ENCODE measurements around the gene RHOA. TPM values are rescaled to one million over a fixed set of nuclear protein-coding genes. Genes with fewer than 3 reads are reported as not detected.

The RHOA gene
- total RNA-seq (2016; rRNA removed; fragmentation: Illumina TruSeq; extraction: Trizol): 177 and 258 TPM in 2 replicates
- total RNA-seq (2016; cell fraction: cytosol; rRNA removed; fragmentation: Illumina TruSeq; extraction: Trizol; ENCODE audit: low read depth): 50.5 and 58.1 TPM in 2 replicates
- total RNA-seq (2016; cell fraction: insoluble cytoplasmic fraction; rRNA removed; fragmentation: Illumina TruSeq; extraction: Trizol): 183 and 252 TPM in 2 replicates
- total RNA-seq (2016; cell fraction: membrane; rRNA removed; fragmentation: Illumina TruSeq; extraction: Trizol): 129 and 135 TPM in 2 replicates
- 83.6 and 89.9 TPM in 2 replicates for total RNA-seq (2016; cell fraction: nucleus; rRNA removed; fragmentation: Illumina TruSeq; extraction: Trizol)
- polyA plus RNA-seq (2011; rRNA removed): 117 and 131 TPM in 2 replicates
- polyA plus RNA-seq (2011; cell fraction: cytosol; rRNA removed): 162 and 178 TPM in 2 replicates
- 76.7 and 78.5 TPM in 2 replicates for polyA plus RNA-seq (2011; cell fraction: nucleus; rRNA removed)
- 241 and 267 TPM in 2 replicates for polyA plus RNA-seq (2012)
- polyA plus RNA-seq (2016; cell fraction: cytosol; fragmentation: Illumina TruSeq; extraction: Trizol; ENCODE audit: low read depth): 79.3 and 88.5 TPM in 2 replicates
- polyA plus RNA-seq (2016; cell fraction: insoluble cytoplasmic fraction; fragmentation: Illumina TruSeq; extraction: Trizol; ENCODE audit: low read depth): 399 and 414 TPM in 2 replicates
- polyA plus RNA-seq (2016; cell fraction: membrane; fragmentation: Illumina TruSeq; extraction: Trizol; ENCODE audit: low read depth): 155 and 170 TPM in 2 replicates
- 173 and 175 TPM in 2 replicates for polyA plus RNA-seq (2016; cell fraction: nucleus; fragmentation: Illumina TruSeq; extraction: Trizol; ENCODE audit: insufficient read depth, low read depth)
- polyA minus RNA-seq (2011; rRNA and poly(A)+ RNA removed; ENCODE audit: low replicate concordance): 235 and 368 TPM in 2 replicates
- 201 and 223 TPM in 2 replicates for polyA minus RNA-seq (2011; cell fraction: cytosol; rRNA and poly(A)+ RNA removed)
- polyA minus RNA-seq (2011; cell fraction: nucleus; rRNA and poly(A)+ RNA removed): 42.7 and 56.9 TPM in 2 replicates
- Bru-seq, nascent RNA: percentile 80 among the genes with signal in this experiment
- percentile 94 among the genes with signal in this experiment for BruChase-seq, experiment 1, labeled RNA remaining after a 6-hour chase
- percentile 86 among the genes with signal in this experiment for BruChase-seq, experiment 2, labeled RNA remaining after a 2-hour chase
- long read RNA-seq, experiment 1, transcript RHOA-202 (5 exons, 2,031 nt): major isoform, 473 of 552 reads
- long read RNA-seq, experiment 1, partial matches to known transcripts: 37 of 552 reads
- long read RNA-seq, experiment 1, other reads (novel, unspliced or antisense): 41 of 552 reads
- long read RNA-seq, experiment 2, transcript RHOA-203 (6 exons, 961 nt): minor isoform, 5 of 576 reads
- long read RNA-seq, experiment 2, transcript RHOA-202 (5 exons, 2,031 nt): major isoform, 212 of 576 reads
- long read RNA-seq, experiment 2, partial matches to known transcripts: 50 of 576 reads
- long read RNA-seq, experiment 2, other reads (novel, unspliced or antisense): 309 of 576 reads

DNA sequence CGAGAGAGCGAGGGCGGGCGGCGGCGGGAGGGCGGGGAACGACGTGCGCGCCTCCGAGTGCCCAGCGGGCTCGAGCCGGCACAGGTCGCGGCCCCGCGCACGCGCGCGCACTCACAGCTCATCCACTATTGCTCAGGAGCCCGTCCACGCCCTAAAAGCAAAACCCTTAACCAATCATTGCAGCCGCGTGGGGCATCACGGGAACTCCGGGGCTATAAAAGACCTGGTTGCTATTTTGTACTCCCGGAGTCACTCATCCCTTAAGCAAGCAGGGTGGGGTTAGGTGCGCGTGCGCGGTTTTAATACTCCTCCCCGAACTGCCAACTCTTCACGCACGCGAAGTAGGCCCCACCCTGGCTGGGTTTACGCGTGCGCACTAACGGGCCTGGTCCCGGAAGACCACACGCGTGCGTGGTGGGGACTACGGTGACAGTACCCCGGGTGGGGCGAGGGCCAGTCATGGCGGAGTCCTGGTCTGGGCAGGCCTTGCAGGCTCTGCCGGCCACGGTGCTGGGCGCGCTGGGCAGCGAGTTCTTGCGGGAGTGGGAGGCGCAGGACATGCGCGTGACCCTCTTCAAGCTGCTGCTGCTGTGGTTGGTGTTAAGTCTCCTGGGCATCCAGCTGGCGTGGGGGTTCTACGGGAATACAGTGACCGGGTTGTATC, at the start of gene RHOA, which contains the start of gene TCTA:
Gene RHOA (minus strand): TSS at position 9 of the 664 bp plus-strand sequence. CDS start 36,387 bp downstream, outside the sequence.
Gene TCTA (plus strand): TSS at position 456 of the 664 bp plus-strand sequence. CDS start 4 bp downstream, at position 460.
- ChIA-PET POLR2A (interaction anchor here (0.6 to 2.9 kb wide), 24 partner anchors 8 to 515 kb away, joined by 3 to 48 read pairs (median 4); partner anchors contain the start of genes AMT, BSN, DAG1 and GPX1), CTCF (ENCODE audit: low intra/inter-chr PET ratio, low total read pairs) (no interaction called here)
- intact Hi-C loops (cut with micrococcal nuclease; ENCODE audit: unreplicated experiment): loop anchor here (1.0 to 5.0 kb wide), 4 partner anchors 37 to 320 kb away; partner anchors contain the start of genes GPX1, QRICH1 and USP4
- Histone ChIP-seq H3K9me3 (ENCODE audit: low read length) (no peaks in the 10 kb centered on the region), H3K27ac (ENCODE audit: extremely low read length, insufficient read depth, low read length) (peak within 1 kb of the TSS; percentile 91), H3K4me2 (ENCODE audit: low read depth, low read length) (peak within 1 kb of the TSS; percentile 98), H3K27me3 (ENCODE audit: control insufficient read depth in 1 of 2, insufficient read depth in 2 of 2, low read length in 2 of 2) (no peaks in the 10 kb centered on the region; a peak in 1 of 5 replicates), H2AFZ (ENCODE audit: low read length) (no peak within 1 kb of the TSS), H3K9ac (ENCODE audit: insufficient read depth, low read depth, low read length) (peak within 1 kb of the TSS; percentile 98), H3K4me3 (replicated peaks in 1 of 3; ENCODE audit: insufficient read depth in 1 of 3, low read depth in 2 of 3, low read length in 3 of 3) (peak within 1 kb of the TSS; percentile 81 to 93 (median 90)), H4K20me1 (ENCODE audit: insufficient read depth, low read length) (peaks cover 32% of the 10 kb centered on the region), H3K4me1 (ENCODE audit: insufficient read depth, low read length) (peaks cover 47% of the 10 kb centered on the region), H3K79me2 (ENCODE audit: insufficient read depth, low read length) (peaks cover 59% of the 10 kb centered on the region), H3K36me3 (replicated peaks in 1 of 2; ENCODE audit: control insufficient read depth in 1 of 2, insufficient read depth in 2 of 2, low read length in 2 of 2) (peaks cover 0 to 6% of the 10 kb centered on the region in 2 experiments; a peak in 2 of 5 replicates)
- ATAC-seq (peak; percentile 90), DNase-seq (ENCODE audit: low spot score) (peak; percentile 99), FAIRE-seq (peak; percentile 90)
- in situ Hi-C loops (cut with HindIII; ENCODE audit: extremely low pct_ligation_motif_present, low pct_unique_long_range_greater_than_20kb): no loop called here
- TSS peak; percentile 76 for BruUV-seq (replicated peaks)
- 0% methylated on average over 3 of the region's 62 CpGs for WGBS (ENCODE audit: low lambda C conversion rate)
- peak; percentile 22; the same call in 1 of the 2 replicates for TF ChIP-seq ZNF292 (CRISPR knock-in tag; IDR thresholded peaks at IDR 0.05; ENCODE audit: borderline replicate concordance, low read depth)
- peak; percentile 72 for TF ChIP-seq GATAD2A (CRISPR knock-in tag; IDR thresholded peaks at IDR 0.05)
- no peak for TF ChIP-seq ZNF670 (CRISPR knock-in tag; IDR thresholded peaks at IDR 0.05; ENCODE audit: borderline replicate concordance)
- no peak; the same call in 1 of the 2 replicates for TF ChIP-seq NFE2L1 (CRISPR knock-in tag; IDR thresholded peaks at IDR 0.05; ENCODE audit: borderline replicate concordance)
- TF ChIP-seq ELF3 (CRISPR knock-in tag; IDR thresholded peaks at IDR 0.05): peak; percentile 53; the same call in 1 of the 2 replicates
- no peak for TF ChIP-seq ADNP (CRISPR knock-in tag; IDR thresholded peaks at IDR 0.05)
- no peak for TF ChIP-seq PHF5A (CRISPR knock-in tag; IDR thresholded peaks at IDR 0.05; ENCODE audit: low read depth, unreplicated experiment)
- no peak for TF ChIP-seq FOXJ3 (CRISPR knock-in tag; IDR thresholded peaks at IDR 0.05; ENCODE audit: borderline replicate concordance)
- peak; percentile 86 for TF ChIP-seq TGIF2 (CRISPR knock-in tag; IDR thresholded peaks at IDR 0.05)
- TF ChIP-seq ZMYM3 (CRISPR knock-in tag; IDR thresholded peaks at IDR 0.05): 0 out of 2 replicates have a peak, but pooled peaks have one; percentile 40
- peak; percentile 92 for TF ChIP-seq ZNF136 (CRISPR knock-in tag; IDR thresholded peaks at IDR 0.05; ENCODE audit: low read depth)
- no peak for TF ChIP-seq ZIK1 (CRISPR knock-in tag; IDR thresholded peaks at IDR 0.05; ENCODE audit: borderline replicate concordance, low read depth)
- no peak for TF ChIP-seq FOXM1 (CRISPR knock-in tag; IDR thresholded peaks at IDR 0.05)
- TF ChIP-seq, protein P1, sequence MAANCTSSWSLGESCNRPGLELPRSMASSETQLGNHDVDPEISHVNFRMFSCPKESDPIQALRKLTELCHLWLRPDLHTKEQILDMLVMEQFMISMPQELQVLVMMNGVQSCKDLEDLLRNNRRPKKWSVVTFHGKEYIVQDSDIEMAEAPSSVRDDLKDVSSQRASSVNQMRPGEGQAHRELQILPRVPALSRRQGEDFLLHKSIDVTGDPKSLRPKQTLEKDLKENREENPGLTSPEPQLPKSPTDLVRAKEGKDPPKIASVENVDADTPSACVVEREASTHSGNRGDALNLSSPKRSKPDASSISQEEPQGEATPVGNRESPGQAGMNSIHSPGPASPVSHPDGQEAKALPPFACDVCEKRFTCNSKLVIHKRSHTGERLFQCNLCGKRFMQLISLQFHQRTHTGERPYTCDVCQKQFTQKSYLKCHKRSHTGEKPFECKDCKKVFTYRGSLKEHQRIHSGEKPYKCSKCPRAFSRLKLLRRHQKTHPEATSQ (CRISPR knock-in tag; IDR thresholded peaks at IDR 0.05; ENCODE audit: borderline replicate concordance): 0 out of 2 replicates have a peak, but pooled peaks have one; percentile 63
- no peak for TF ChIP-seq TP53 (CRISPR knock-in tag; conservative IDR thresholded peaks at IDR 0.05)
- TF ChIP-seq, protein P2, sequence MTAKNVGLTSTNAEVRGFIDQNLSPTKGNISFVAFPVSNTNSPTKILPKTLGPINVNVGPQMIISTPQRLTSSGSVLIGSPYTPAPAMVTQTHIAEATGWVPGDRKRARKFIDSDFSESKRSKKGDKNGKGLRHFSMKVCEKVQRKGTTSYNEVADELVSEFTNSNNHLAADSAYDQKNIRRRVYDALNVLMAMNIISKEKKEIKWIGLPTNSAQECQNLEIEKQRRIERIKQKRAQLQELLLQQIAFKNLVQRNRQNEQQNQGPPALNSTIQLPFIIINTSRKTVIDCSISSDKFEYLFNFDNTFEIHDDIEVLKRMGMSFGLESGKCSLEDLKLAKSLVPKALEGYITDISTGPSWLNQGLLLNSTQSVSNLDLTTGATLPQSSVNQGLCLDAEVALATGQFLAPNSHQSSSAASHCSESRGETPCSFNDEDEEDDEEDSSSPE (CRISPR knock-in tag; IDR thresholded peaks at IDR 0.05): peak; percentile 13; the same call in 1 of the 2 replicates
